ENCODE measurements around the gene CFL1. TPM values are rescaled to one million over a fixed set of nuclear protein-coding genes. Genes with fewer than 3 reads are reported as not detected.
"Not testable (repeated sequence)": the region's sequence is repeated elsewhere in the genome, so short reads cannot be mapped to it uniquely, and the experiment has no call there.

CFL1 gene
- total and polyA plus RNA-seq, 2 donors (not counting 1 experiment from before 2014, with no cell fraction given): 680 to 1,603 TPM

DNA sequence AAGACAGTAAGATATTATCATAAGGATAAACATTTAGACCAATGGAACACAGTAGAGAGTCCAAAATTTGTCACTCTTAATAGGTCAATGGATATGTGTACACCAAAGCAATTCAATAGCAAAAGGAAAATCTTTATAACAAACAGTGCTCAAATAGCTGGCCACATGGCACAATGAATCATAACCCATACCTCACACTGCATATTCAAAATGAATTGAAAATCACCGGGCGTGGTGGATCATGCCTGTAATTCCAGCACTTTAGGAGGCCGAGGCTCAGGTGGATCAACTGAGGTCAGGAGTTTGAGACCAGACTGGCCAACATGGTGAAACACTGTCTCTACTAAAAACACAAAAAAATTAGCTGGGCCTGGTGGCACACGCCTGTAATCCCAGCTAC, 15.8 kb downstream of the CFL1 start:
- Histone ChIP-seq H3K27me3 (ENCODE audit: control insufficient read depth, insufficient read depth, low read length) (no peaks in the 10 kb centered on the region), H3K9me3 (ENCODE audit: control insufficient read depth, insufficient read depth, low read depth, low read length) (no peaks in the 10 kb centered on the region), H2AFZ (ENCODE audit: low read length) (no peak overlapping the region), H3K9ac (ENCODE audit: insufficient read depth, low read length) (no peak overlapping the region), H3K4me3 (replicated peaks in 1 of 4; ENCODE audit: control extremely low read depth in 1 of 4, insufficient read depth in 1 of 4, low read depth in 3 of 4, low read length in 4 of 4) (no peak overlapping the region), H3K4me1 (ENCODE audit: control insufficient read depth, extremely low read depth, insufficient read depth, low read length) (no peaks in the 10 kb centered on the region), H3K4me2 (ENCODE audit: extremely low read depth, insufficient read depth, low read length) (no peak overlapping the region), H3K79me2 (ENCODE audit: control insufficient read depth, insufficient read depth, low read length) (no peaks in the 10 kb centered on the region), H4K20me1 (ENCODE audit: control insufficient read depth, extremely low read depth, insufficient read depth, low read length) (no peaks in the 10 kb centered on the region), H3K36me3 (ENCODE audit: control insufficient read depth, insufficient read depth, low read length) (no peaks in the 10 kb centered on the region), H3K27ac (ENCODE audit: insufficient read depth, low read length) (no peak overlapping the region)
- TF ChIP-seq, protein P1, sequence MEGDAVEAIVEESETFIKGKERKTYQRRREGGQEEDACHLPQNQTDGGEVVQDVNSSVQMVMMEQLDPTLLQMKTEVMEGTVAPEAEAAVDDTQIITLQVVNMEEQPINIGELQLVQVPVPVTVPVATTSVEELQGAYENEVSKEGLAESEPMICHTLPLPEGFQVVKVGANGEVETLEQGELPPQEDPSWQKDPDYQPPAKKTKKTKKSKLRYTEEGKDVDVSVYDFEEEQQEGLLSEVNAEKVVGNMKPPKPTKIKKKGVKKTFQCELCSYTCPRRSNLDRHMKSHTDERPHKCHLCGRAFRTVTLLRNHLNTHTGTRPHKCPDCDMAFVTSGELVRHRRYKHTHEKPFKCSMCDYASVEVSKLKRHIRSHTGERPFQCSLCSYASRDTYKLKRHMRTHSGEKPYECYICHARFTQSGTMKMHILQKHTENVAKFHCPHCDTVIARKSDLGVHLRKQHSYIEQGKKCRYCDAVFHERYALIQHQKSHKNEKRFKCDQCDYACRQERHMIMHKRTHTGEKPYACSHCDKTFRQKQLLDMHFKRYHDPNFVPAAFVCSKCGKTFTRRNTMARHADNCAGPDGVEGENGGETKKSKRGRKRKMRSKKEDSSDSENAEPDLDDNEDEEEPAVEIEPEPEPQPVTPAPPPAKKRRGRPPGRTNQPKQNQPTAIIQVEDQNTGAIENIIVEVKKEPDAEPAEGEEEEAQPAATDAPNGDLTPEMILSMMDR (conservative IDR thresholded peaks at IDR 0.05 in 1 of 2, IDR thresholded peaks at IDR 0.05 in 1 of 2; ENCODE audit: low read depth in 1 of 2, low read length in 2 of 2): no peak
- DNase-seq (ENCODE audit: low read depth in 2 of 2): no peak

- H3K36me3 ChIP-seq (ENCODE audit: control insufficient read depth, insufficient read depth, low read length): no peaks in the 10 kb centered on the region
- H3K9ac ChIP-seq (ENCODE audit: insufficient read depth, low read length): no peak overlapping the region
- H2AFZ ChIP-seq (ENCODE audit: low read length): peak overlapping the region; percentile 49
- peaks cover 20% of the 10 kb centered on the region for H3K27me3 ChIP-seq (ENCODE audit: control insufficient read depth, insufficient read depth, low read length)
- no peaks in the 10 kb centered on the region for H4K20me1 ChIP-seq (ENCODE audit: control insufficient read depth, extremely low read depth, insufficient read depth, low read length)
- TF ChIP-seq, protein P1 (conservative IDR thresholded peaks at IDR 0.05 in 1 of 2, IDR thresholded peaks at IDR 0.05 in 1 of 2; ENCODE audit: low read depth in 1 of 2, low read length in 2 of 2): no peak
- H3K79me2 ChIP-seq (ENCODE audit: control insufficient read depth, insufficient read depth, low read length): no peaks in the 10 kb centered on the region
- no peaks in the 10 kb centered on the region for H3K9me3 ChIP-seq (ENCODE audit: control insufficient read depth, insufficient read depth, low read depth, low read length)
- peaks cover 5% of the 10 kb centered on the region for H3K4me1 ChIP-seq (ENCODE audit: control insufficient read depth, extremely low read depth, insufficient read depth, low read length)
- DNase-seq (ENCODE audit: low read depth in 2 of 2): no peak
- H3K27ac ChIP-seq (ENCODE audit: insufficient read depth, low read length): no peak overlapping the region
- H3K4me2 ChIP-seq (ENCODE audit: extremely low read depth, insufficient read depth, low read length): peak overlapping the region; percentile 68
- H3K4me3 ChIP-seq (replicated peaks in 1 of 4; ENCODE audit: control extremely low read depth in 1 of 4, insufficient read depth in 1 of 4, low read depth in 3 of 4, low read length in 4 of 4): peak overlapping the region; percentile 24 to 74 (median 56)
These were observed 23.8 kb downstream of the CFL1 start for GRCh38 chr11:65834202-65834601.

DNA sequence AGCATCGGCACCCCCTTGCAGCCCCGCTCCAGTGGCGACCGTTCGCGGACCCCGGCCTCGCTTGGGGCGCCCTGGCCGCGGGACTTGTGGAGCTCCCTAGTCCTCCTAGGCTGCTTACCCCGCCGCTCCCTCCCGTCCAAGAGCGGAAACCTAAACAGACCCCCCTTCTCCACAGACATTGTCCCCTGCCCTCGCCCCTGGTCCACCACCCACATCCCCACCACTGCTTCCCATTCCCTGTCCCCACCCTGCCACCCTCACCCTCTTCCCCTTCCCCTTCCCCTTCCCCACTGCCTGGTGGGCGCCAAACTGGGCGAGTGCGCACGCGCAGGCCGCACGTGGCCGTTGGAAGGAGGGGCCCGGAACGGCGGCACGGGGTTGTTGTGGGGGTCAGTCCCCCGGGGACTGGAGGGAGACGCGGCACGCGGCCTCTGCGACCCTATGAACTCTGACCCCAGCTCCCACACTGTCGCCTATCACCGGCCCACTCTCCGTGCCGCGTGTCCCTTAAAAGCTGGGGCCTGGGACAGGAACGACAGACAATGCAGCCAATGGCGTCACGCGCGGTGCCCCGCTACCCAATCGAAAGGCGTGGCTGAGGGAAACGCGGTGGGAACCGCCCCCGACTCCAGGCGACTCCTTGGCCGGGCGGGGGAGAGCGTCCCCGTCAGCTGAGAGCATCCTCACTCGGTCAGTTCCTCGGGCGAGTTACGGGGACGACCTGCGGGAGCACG, 24.5 kb downstream of the CFL1 start, which contains the start of gene SNX32:
Gene SNX32, plus strand, starts transcription at position 667 of the 734 bp plus-strand sequence. CDS start 103 bp downstream, outside the sequence.
- no peak within 1 kb of the TSS for H3K27ac ChIP-seq (ENCODE audit: insufficient read depth, low read length)
- peaks cover 22% of the 10 kb centered on the region for H3K27me3 ChIP-seq (ENCODE audit: control insufficient read depth, insufficient read depth, low read length)
- TF ChIP-seq EZH2 (IDR thresholded peaks at IDR 0.05; ENCODE audit: low read length, missing control alignments): no peak
- TF ChIP-seq, protein P1 (conservative IDR thresholded peaks at IDR 0.05 in 1 of 2, IDR thresholded peaks at IDR 0.05 in 1 of 2; ENCODE audit: low read depth in 1 of 2, low read length in 2 of 2): no peak

GRCh38 chr11:65832231-65832630, 25.7 kb downstream of the CFL1 start:
- not testable (repeated sequence) for H3K79me2 ChIP-seq (ENCODE audit: control insufficient read depth, insufficient read depth, low read length); H3K4me2 ChIP-seq (ENCODE audit: extremely low read depth, insufficient read depth, low read length); H3K4me1 ChIP-seq (ENCODE audit: control insufficient read depth, extremely low read depth, insufficient read depth, low read length); H3K27ac ChIP-seq (ENCODE audit: insufficient read depth, low read length); H3K36me3 ChIP-seq (ENCODE audit: control insufficient read depth, insufficient read depth, low read length); DNase-seq (ENCODE audit: low read depth in 2 of 2); H3K9me3 ChIP-seq (ENCODE audit: control insufficient read depth, insufficient read depth, low read depth, low read length); H3K4me3 ChIP-seq (replicated peaks in 1 of 4; ENCODE audit: control extremely low read depth in 1 of 4, insufficient read depth in 1 of 4, low read depth in 3 of 4, low read length in 4 of 4); H3K9ac ChIP-seq (ENCODE audit: insufficient read depth, low read length); H4K20me1 ChIP-seq (ENCODE audit: control insufficient read depth, extremely low read depth, insufficient read depth, low read length); H2AFZ ChIP-seq (ENCODE audit: low read length)
- H3K27me3 ChIP-seq (ENCODE audit: control insufficient read depth, insufficient read depth, low read length): peaks cover 22% of the 10 kb centered on the region

More for the DNA sequence above, 24.5 kb downstream of the CFL1 start, which contains the start of gene SNX32:
- peaks cover 5% of the 10 kb centered on the region for H3K4me1 ChIP-seq (ENCODE audit: control insufficient read depth, extremely low read depth, insufficient read depth, low read length)
- H3K36me3 ChIP-seq (ENCODE audit: control insufficient read depth, insufficient read depth, low read length): no peaks in the 10 kb centered on the region
- H3K4me2 ChIP-seq (ENCODE audit: extremely low read depth, insufficient read depth, low read length): peak within 1 kb of the TSS; percentile 68
- no peaks in the 10 kb centered on the region for H3K9me3 ChIP-seq (ENCODE audit: control insufficient read depth, insufficient read depth, low read depth, low read length)
- H4K20me1 ChIP-seq (ENCODE audit: control insufficient read depth, extremely low read depth, insufficient read depth, low read length): no peaks in the 10 kb centered on the region
- peak within 1 kb of the TSS; percentile 83 for H2AFZ ChIP-seq (ENCODE audit: low read length)
- peak; percentile 88 to 93 for DNase-seq (ENCODE audit: low read depth in 2 of 2)
- no peaks in the 10 kb centered on the region for H3K79me2 ChIP-seq (ENCODE audit: control insufficient read depth, insufficient read depth, low read length)
- peak within 1 kb of the TSS; percentile 24 to 74 (median 56) for H3K4me3 ChIP-seq (replicated peaks in 1 of 4; ENCODE audit: control extremely low read depth in 1 of 4, insufficient read depth in 1 of 4, low read depth in 3 of 4, low read length in 4 of 4)
- H3K9ac ChIP-seq (ENCODE audit: insufficient read depth, low read length): peak within 1 kb of the TSS; percentile 24
